Measurements from ENCODE around the gene TBC1D24. TPM values are rescaled to one million over a fixed set of nuclear protein-coding genes. Genes with fewer than 3 reads are reported as not detected.

TBC1D24 gene
- total and polyA plus RNA-seq, 7 donors, result 3.2 to 8.9 (median 6.0) TPM

DNA sequence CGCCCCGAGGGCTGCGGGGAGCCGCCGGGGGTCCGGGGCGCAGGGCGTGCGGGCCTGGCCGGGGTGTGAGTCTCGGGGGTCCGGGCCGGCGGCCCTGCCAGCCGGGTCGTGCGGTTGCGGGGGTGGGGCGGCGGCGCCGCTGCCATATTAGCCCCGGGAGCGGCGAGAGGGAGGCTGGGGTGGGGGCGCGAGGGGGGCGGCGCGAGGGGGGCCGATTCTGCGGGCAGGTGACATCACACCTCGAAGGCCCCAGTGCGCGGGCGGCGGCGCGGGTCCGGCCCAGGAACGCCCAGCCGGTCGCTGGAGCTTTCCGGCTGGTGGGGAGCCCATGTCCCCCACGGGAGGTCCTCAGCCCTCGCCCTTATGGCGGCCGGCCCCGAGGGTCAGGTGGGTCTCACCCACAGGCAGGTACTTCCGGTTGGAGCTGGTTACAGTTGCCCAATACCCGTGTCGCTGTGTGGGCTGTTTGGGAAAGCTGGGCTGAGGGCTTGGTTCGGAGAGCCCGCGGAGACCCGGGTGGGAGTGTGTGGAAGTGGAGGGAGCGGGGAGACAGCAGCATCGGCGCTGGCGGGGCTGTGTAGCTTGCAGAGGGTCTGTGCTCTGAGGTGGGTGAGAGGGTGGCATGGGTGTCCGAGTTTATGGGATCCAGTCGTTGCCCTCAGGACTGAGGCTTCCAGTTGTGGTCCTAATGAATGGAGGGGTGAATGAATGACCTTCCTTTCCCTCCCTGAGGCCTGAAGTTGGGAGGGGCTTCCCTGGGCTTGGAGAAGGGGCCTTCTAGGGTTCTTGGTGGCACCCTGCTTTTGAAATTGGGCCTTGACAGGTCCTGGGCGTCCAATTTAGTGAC lies 39.6 kb downstream of the TBC1D24 start:
- WGBS, 3 donors, result 0 to 1% (median 1%) methylated on average over 29 to 63 of the region's 63 CpGs
- H3K27me3 ChIP-seq (ENCODE audit: insufficient read depth in 3 of 3, low read length in 2 of 3), result no peaks in the 10 kb centered on the region
- no peaks in the 10 kb centered on the region for H3K9me3 ChIP-seq
- H3K27ac ChIP-seq, result peak overlapping the region; percentile 95
- ATAC-seq (peak in 2 of 4 donors; percentile 2 to 11), DNase-seq (no peak)
- intact Hi-C loops (cut with DNase I), result no loop called here
- H3K36me3 ChIP-seq (ENCODE audit: insufficient read depth in 1 of 2, low read depth in 1 of 2), result peaks cover 0 to 7% of the 10 kb centered on the region in 2 donors
- peak overlapping the region; percentile 73 for H3K4me3 ChIP-seq
- TF ChIP-seq, protein P1, sequence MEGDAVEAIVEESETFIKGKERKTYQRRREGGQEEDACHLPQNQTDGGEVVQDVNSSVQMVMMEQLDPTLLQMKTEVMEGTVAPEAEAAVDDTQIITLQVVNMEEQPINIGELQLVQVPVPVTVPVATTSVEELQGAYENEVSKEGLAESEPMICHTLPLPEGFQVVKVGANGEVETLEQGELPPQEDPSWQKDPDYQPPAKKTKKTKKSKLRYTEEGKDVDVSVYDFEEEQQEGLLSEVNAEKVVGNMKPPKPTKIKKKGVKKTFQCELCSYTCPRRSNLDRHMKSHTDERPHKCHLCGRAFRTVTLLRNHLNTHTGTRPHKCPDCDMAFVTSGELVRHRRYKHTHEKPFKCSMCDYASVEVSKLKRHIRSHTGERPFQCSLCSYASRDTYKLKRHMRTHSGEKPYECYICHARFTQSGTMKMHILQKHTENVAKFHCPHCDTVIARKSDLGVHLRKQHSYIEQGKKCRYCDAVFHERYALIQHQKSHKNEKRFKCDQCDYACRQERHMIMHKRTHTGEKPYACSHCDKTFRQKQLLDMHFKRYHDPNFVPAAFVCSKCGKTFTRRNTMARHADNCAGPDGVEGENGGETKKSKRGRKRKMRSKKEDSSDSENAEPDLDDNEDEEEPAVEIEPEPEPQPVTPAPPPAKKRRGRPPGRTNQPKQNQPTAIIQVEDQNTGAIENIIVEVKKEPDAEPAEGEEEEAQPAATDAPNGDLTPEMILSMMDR (IDR thresholded peaks at IDR 0.05), result no peak
- H3K4me1 ChIP-seq, result peaks cover 46% of the 10 kb centered on the region

DNA sequence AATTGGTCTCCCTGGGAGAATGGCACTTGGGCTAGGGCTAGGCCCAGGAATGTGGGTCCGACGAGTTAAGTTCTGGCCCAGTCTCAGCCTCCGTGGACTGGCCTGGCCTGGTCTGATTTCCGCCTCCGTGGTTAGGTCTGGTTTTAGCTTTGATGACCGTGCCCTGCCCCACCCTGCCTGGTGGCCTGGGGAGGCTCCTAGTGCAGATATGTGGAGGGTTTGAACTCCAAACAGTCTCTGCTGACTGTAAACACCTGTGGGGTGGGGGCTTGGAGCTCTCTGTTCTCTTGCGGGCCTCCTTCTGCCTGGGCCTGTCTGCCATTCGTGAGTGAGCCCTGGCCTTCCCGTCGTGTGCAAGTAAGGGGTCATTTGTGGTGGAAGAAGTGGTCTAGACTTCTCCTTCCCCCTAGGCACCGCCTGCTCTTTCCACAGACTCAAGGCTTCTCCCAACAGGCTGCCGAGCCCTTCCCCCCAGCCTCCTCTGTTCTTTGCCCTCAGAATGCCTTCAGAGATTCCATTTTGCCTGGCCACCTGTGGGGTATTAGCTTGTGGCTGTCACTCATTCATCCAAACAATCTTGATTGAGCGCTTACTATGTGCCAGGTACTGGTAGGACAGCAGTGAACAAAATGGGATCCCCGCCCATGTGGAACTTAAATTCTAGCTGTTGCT lies 40.4 kb downstream of the TBC1D24 start:
- WGBS, 3 donors, result 12 to 24% (median 20%) methylated on average over 14 of the region's 14 CpGs
- peaks cover 0 to 9% of the 10 kb centered on the region in 2 donors for H3K36me3 ChIP-seq (ENCODE audit: insufficient read depth in 1 of 2, low read depth in 1 of 2)
- DNase-seq (peak in 1 of 2 donors; percentile 32), ATAC-seq (peak in 2 of 4 donors; percentile 9 to 21)
- peaks cover 50% of the 10 kb centered on the region for H3K4me1 ChIP-seq
- H3K27me3 ChIP-seq (ENCODE audit: insufficient read depth in 3 of 3, low read length in 2 of 3), result no peaks in the 10 kb centered on the region
- TF ChIP-seq, protein P1 (IDR thresholded peaks at IDR 0.05), result no peak
- H3K4me3 ChIP-seq, result peak overlapping the region; percentile 73
- intact Hi-C loops (cut with DNase I), result no loop called here
- H3K9me3 ChIP-seq, result no peaks in the 10 kb centered on the region
- peak overlapping the region; percentile 95 for H3K27ac ChIP-seq

DNA sequence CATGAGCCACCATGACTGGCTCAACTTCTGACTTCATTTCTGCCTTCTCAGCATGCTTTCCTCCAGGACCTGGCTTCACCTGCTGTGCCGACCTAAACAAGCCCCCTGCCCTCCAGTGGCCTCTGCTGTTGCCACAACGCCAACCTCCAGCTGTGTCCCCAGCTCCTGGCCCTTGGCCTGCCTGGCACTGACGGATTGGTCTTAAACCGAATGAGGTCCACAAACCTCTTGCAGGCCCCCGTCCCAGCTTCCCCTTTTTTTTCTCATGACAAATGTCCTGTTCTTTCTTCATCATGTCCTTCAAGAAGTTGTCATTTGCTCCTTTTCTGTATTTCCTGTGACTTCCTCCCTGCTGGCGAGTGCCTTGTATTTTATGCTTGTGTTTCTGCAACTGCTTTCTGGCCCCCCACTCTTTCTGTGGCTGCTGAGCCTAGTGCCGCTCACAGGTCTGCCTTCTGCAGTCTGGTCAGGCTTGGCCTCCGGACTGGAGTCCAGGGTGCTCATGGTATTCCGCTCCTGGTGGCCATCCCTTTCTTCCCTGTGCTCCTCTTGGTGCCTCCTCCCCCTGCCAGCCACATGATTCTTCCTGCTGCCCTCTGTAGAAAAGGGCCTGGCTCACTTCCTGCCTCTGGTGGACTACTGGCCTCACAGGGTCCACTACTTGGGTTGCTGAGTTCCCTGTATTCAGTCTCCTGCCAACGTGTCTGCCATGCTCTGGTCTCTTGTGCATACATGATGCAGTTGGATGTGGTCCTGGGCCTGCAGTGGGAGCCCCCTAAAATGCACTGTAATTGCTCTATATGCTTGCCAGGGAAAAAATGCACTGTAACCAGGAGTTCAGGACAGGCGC lies 41.7 kb downstream of the TBC1D24 start:
- no peak for ATAC-seq
- H3K36me3 ChIP-seq (ENCODE audit: insufficient read depth in 1 of 2, low read depth in 1 of 2), result peaks cover 0 to 9% of the 10 kb centered on the region in 2 donors
- H3K4me3 ChIP-seq, result peak overlapping the region; percentile 73
- peaks cover 59% of the 10 kb centered on the region for H3K4me1 ChIP-seq
- no peaks in the 10 kb centered on the region for H3K27me3 ChIP-seq (ENCODE audit: insufficient read depth in 3 of 3, low read length in 2 of 3)
- TF ChIP-seq, protein P1 (IDR thresholded peaks at IDR 0.05), result no peak
- peak in 1 of 2 donors; percentile 50 for DNase-seq
- intact Hi-C loops (cut with DNase I), result no loop called here
- WGBS, 3 donors, result 46 to 52% (median 50%) methylated on average over 11 of the region's 11 CpGs
- no peaks in the 10 kb centered on the region for H3K9me3 ChIP-seq
- H3K27ac ChIP-seq, result peak overlapping the region; percentile 95

DNA sequence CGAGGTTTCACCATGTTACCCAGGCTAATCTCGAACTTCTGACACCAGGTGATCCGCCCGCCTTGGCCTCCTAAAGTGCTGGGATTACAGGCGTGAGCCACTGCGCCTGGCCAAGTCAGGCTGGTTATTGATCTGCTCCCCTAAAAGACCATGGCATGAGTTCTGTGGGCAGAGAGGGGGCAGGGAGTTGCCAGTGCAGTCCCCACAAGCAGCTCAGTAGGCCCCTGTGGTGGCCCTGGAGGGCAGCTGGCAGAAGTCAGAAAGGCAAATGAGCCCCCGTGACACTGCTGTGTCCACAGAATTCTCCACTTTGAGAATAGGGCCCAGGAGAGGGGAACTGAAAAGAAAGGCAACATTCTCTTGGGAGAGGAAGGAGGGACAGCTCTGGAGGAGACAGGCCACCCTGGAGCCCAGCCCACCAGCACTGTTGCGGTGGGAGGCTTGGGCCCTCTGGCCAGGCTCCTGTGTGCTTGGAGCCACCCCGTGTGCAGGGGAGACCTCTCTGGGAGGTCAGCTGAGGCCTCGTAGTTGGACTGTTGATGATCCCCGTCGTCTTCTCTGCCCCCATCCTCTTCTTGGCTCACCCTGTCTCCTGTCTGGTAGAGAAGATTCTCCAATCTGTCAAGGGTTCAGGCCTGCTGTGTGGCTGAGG lies 43.2 kb downstream of the TBC1D24 start:
- no peak for ATAC-seq
- Histone ChIP-seq H3K4me1 (peaks cover 60% of the 10 kb centered on the region), H3K36me3 (ENCODE audit: insufficient read depth in 1 of 2, low read depth in 1 of 2) (peaks cover 0 to 18% of the 10 kb centered on the region in 2 donors), H3K27ac (peak overlapping the region; percentile 95), H3K27me3 (ENCODE audit: insufficient read depth in 3 of 3, low read length in 2 of 3) (no peaks in the 10 kb centered on the region), H3K9me3 (no peaks in the 10 kb centered on the region), H3K4me3 (peak overlapping the region; percentile 28)
- 51 to 70% (median 60%) methylated on average over 12 of the region's 12 CpGs for WGBS, 3 donors
- no peak for DNase-seq
- intact Hi-C loops (cut with DNase I), result no loop called here
- TF ChIP-seq, protein P1 (IDR thresholded peaks at IDR 0.05), result no peak
